ENCODE measurements around the gene BYSL. TPM values are rescaled to one million over a fixed set of nuclear protein-coding genes. Genes with fewer than 3 reads are reported as not detected.

BYSL gene
- total and polyA plus RNA-seq, 4 donors: 8.4 to 24.7 (median 16.7) TPM

DNA sequence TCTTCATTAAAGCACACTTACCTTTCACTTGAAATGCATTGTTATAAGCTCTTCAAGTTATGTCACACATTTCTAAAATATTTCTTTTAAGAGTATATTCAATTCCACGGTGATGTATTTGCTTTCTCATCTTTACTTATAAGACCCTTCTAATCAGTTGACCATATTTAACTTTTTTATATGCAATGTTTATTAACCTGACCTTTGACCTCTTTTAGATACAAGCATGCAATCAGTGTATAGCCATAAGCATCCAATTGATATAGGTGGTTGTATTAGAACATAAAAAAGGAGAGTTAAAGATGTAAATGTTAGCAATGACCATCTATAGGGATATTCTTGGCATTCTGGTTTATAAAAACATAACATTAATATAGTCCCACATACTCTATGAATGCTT, 35.4 kb upstream of the BYSL start:
- Histone ChIP-seq H3K27me3 (ENCODE audit: control insufficient read depth, insufficient read depth, low read length) (no peaks in the 10 kb centered on the region), H3K27ac (ENCODE audit: low read depth, low read length) (no peak overlapping the region), H3K4me1 (ENCODE audit: control insufficient read depth, insufficient read depth, low read length) (no peaks in the 10 kb centered on the region), H3K36me3 (ENCODE audit: control insufficient read depth, insufficient read depth, low read length) (no peaks in the 10 kb centered on the region), H3K4me3 (ENCODE audit: low read depth, low read length) (no peak overlapping the region), H3K9me3 (ENCODE audit: control insufficient read depth, insufficient read depth, low read length) (no peaks in the 10 kb centered on the region)
- DNase-seq (ENCODE audit: low read depth in 4 of 6, low spot score in 6 of 6): no peak
- no CpG with 5 or more reads among the region's 1 CpG for WGBS (ENCODE audit: insufficient coverage)

DNA sequence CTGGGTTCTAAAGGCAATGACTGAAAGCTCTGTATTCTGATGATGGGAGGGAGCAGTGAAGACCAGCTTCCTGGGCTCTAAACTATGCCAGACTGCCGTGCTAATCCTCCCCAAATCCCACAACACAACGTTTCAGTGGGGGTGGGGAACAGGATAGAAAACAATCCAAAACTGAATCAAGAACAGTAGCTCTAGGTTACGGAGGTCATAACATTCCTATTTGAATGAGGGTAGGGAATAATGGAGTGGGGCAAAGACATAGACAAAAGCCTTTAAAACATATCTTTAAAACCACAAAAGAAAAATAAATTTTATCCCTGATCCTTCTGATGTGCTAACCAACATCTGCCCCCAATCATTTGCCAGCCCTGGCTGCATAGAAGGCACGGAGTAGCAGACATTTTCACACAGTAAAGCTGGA, 34.0 kb upstream of the BYSL start:
- DNase-seq (ENCODE audit: low read depth in 4 of 6, low spot score in 6 of 6): peak in 2 of 6 donors; percentile 9 to 11
- Histone ChIP-seq H3K36me3 (ENCODE audit: control insufficient read depth, insufficient read depth, low read length) (no peaks in the 10 kb centered on the region), H3K27ac (ENCODE audit: low read depth, low read length) (no peak overlapping the region), H3K4me1 (ENCODE audit: control insufficient read depth, insufficient read depth, low read length) (no peaks in the 10 kb centered on the region), H3K27me3 (ENCODE audit: control insufficient read depth, insufficient read depth, low read length) (no peaks in the 10 kb centered on the region), H3K9me3 (ENCODE audit: control insufficient read depth, insufficient read depth, low read length) (no peaks in the 10 kb centered on the region), H3K4me3 (ENCODE audit: low read depth, low read length) (no peak overlapping the region)
- no CpG with 5 or more reads among the region's 4 CpGs for WGBS (ENCODE audit: insufficient coverage)

DNA sequence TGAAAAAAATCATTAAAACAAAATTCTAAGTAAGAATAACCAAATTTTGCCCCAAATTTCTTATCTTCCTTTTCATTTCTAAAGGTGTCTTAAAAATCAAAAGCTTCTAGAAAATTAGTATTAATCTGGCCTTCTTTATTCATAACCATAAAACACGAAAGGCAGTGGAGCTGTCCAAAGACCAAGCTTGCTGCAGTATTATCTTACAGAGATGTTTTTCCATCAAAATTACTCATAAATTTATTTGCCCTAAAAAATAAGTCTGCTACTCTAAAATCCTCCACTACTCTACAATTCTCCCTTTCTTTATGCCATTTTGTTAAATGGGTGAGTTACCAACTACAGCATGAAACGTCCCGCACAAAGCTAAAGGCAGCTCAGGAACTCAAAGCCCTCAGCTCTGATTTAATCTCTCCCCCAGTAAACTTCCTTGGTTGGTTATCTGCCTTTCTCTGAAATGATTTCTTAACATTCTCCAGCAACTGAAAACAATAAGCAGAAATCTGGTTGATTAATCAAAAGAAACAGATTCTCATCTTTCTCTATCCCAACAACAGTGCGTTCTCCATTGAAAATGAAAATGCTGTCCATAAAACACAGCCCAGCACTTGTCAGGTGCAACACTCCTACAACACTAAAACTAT, 28.3 kb upstream of the BYSL start:
- WGBS (ENCODE audit: insufficient coverage): 27% methylated on average over 4 of the region's 4 CpGs
- no peaks in the 10 kb centered on the region for H3K27me3 ChIP-seq (ENCODE audit: control insufficient read depth, insufficient read depth, low read length)
- H3K36me3 ChIP-seq (ENCODE audit: control insufficient read depth, insufficient read depth, low read length): no peaks in the 10 kb centered on the region
- H3K4me1 ChIP-seq (ENCODE audit: control insufficient read depth, insufficient read depth, low read length): peaks cover 9% of the 10 kb centered on the region
- H3K9me3 ChIP-seq (ENCODE audit: control insufficient read depth, insufficient read depth, low read length): no peaks in the 10 kb centered on the region
- H3K27ac ChIP-seq (ENCODE audit: low read depth, low read length): no peak overlapping the region
- peak in 1 of 6 donors; percentile 14 for DNase-seq (ENCODE audit: low read depth in 4 of 6, low spot score in 6 of 6)
- H3K4me3 ChIP-seq (ENCODE audit: low read depth, low read length): peak overlapping the region; percentile 86

DNA sequence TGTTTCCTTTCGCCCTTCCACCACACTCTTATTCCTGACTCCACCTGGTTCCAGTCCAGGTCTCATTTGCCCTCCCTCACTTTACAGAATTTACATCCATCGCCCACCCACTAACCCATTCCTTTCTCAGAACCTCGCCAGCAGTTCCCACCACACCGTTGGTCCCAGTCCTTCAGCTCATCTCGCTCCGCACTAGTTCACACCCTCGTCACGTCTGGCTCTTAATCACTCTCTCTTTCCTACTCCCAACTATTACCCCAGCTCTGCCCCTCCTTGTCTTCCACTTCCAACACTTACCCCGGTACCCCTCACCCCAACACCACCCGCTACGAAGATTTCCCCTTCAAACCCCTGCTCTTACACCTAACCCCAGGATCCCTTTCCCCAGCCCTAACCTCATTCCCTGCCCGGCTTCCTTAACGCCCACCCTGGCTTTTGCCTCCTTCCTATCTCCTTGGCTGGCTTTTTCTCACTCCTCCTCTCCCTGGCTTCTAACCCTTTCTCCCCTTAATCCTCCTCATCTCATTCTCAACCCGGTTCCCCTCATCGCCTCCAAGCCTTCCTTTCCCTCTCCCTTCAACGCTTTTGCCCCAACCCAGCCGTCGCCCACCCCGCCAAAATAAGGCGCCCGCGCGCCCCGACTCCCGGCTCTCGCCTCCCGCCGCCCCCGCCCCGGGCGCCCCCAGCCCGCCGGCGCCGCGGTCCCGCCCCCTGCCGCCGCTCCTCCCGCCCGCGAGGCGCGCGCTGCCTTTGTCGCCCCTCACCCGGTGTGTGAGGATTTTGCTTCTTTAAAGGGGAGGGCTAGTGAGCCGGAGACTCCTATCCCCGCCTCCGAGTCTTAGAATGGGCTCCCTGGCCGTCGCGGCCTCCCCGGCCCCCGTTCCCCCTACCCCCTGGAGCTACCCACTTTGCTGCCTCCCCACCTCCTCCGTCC, 26.7 kb upstream of the BYSL start:
- under 1% methylated on average over 37 of the region's 56 CpGs for WGBS (ENCODE audit: insufficient coverage)
- Histone ChIP-seq H3K9me3 (ENCODE audit: control insufficient read depth, insufficient read depth, low read length) (no peaks in the 10 kb centered on the region), H3K4me3 (ENCODE audit: low read depth, low read length) (peak overlapping the region; percentile 86), H3K4me1 (ENCODE audit: control insufficient read depth, insufficient read depth, low read length) (peaks cover 9% of the 10 kb centered on the region), H3K27ac (ENCODE audit: low read depth, low read length) (peak overlapping the region; percentile 95), H3K27me3 (ENCODE audit: control insufficient read depth, insufficient read depth, low read length) (no peaks in the 10 kb centered on the region), H3K36me3 (ENCODE audit: control insufficient read depth, insufficient read depth, low read length) (no peaks in the 10 kb centered on the region)
- peak in 5 of 6 donors; percentile 5 to 73 (median 35) for DNase-seq (ENCODE audit: low read depth in 4 of 6, low spot score in 6 of 6)

DNA sequence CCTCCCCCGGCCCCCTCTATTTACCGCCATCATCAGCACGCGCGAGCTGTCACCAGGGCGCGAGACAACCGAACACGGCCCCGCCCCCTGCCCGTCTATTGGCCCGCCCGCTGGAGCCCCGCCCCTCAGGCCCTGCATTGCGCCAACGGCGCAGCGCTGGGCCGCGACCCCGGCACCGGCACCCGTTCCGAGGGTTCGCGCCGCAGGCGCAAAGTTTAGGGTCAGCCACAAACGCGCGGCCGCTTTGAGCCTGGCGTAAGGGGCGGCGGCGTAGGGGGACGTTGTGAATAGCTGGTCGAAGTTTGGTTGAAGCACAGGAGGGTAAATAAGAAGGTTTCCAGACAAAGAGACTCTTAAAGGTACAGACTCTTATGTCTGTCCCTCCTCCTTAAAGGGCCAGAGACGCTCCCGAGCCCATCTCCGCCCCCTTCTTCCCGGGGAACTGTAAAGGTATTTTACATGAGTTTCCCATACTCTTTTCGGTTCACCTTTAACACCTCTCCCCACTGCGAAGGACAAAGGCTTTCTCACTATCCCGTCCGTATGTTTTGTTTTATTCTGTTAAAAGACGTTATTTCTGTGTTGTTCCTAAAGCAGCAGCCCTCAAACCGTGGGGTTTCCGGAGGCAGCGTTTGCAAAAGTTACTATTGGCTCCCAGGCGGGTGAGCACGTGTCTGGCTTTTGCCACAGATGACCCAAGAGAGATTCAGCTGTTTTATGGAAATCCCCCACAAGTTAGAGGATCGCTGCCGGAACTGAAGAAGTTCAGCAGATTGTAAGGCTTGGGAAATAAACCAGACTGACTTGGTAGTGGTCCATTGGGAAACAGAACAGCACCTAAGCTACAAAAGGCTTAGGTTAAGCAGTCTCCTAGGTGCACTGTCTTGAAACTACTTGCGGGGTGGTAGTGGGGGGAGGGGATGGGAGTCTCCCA, 25.7 kb upstream of the BYSL start, which contains the start of gene USP49:
Gene USP49 (minus strand): TSS at position 76 of the 934 bp plus-strand sequence. CDS start 88,392 bp downstream, outside the sequence.
- WGBS (ENCODE audit: insufficient coverage): under 1% methylated on average over 39 of the region's 55 CpGs
- Histone ChIP-seq H3K9me3 (ENCODE audit: control insufficient read depth, insufficient read depth, low read length) (no peaks in the 10 kb centered on the region), H3K4me3 (ENCODE audit: low read depth, low read length) (peak within 1 kb of the TSS; percentile 86), H3K27ac (ENCODE audit: low read depth, low read length) (peak within 1 kb of the TSS; percentile 95), H3K36me3 (ENCODE audit: control insufficient read depth, insufficient read depth, low read length) (no peaks in the 10 kb centered on the region), H3K4me1 (ENCODE audit: control insufficient read depth, insufficient read depth, low read length) (peaks cover 9% of the 10 kb centered on the region), H3K27me3 (ENCODE audit: control insufficient read depth, insufficient read depth, low read length) (no peaks in the 10 kb centered on the region)
- DNase-seq (ENCODE audit: low read depth in 4 of 6, low spot score in 6 of 6): peak; percentile 86 to 98 (median 90)

DNA sequence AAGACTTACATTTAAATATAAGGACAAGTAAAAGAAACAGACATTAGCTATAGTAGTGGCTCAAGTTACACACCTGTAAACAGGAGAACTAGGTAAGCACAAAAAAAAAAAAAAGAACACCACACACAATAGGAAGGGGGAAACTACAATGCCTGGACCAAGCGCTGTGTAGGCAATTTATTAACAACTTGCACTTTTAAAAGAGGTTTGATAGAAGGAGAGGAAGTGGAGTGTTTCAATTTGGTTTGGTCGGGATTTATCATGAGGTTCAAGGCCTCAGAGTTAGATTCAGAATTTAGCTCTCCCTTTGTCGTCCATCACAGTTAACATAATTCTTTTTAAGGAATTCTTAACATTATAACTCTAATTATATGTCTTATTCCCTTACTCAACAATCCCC, 25.0 kb upstream of the BYSL start:
- Histone ChIP-seq H3K4me3 (ENCODE audit: low read depth, low read length) (peak overlapping the region; percentile 86), H3K36me3 (ENCODE audit: control insufficient read depth, insufficient read depth, low read length) (no peaks in the 10 kb centered on the region), H3K4me1 (ENCODE audit: control insufficient read depth, insufficient read depth, low read length) (peaks cover 9% of the 10 kb centered on the region), H3K27me3 (ENCODE audit: control insufficient read depth, insufficient read depth, low read length) (no peaks in the 10 kb centered on the region), H3K27ac (ENCODE audit: low read depth, low read length) (no peak overlapping the region), H3K9me3 (ENCODE audit: control insufficient read depth, insufficient read depth, low read length) (no peaks in the 10 kb centered on the region)
- DNase-seq (ENCODE audit: low read depth in 4 of 6, low spot score in 6 of 6): no peak
- no CpG with 5 or more reads among the region's 3 CpGs for WGBS (ENCODE audit: insufficient coverage)

DNA sequence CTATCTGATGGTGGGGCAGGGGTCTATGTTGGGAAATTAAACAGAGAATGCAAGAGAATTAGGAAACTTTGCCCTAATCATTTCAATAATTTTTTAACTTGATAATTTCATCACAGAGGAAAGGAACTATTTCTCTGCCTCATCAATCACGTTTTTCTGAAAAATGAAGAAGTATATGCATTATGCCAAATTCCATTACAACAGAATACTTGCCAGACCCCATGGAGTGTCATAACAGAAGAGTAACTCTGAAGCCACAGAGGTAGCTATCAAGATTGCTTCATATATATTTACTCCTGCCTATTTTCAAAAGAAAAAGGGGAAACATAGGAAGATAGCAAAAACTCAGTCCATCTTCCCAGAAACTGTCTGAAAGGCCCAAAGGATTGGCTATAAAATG, 20.4 kb upstream of the BYSL start:
- Histone ChIP-seq H3K4me3 (ENCODE audit: low read depth, low read length) (no peak overlapping the region), H3K4me1 (ENCODE audit: control insufficient read depth, insufficient read depth, low read length) (peaks cover 1% of the 10 kb centered on the region), H3K36me3 (ENCODE audit: control insufficient read depth, insufficient read depth, low read length) (peaks cover 11% of the 10 kb centered on the region), H3K9me3 (ENCODE audit: control insufficient read depth, insufficient read depth, low read length) (no peaks in the 10 kb centered on the region), H3K27ac (ENCODE audit: low read depth, low read length) (no peak overlapping the region), H3K27me3 (ENCODE audit: control insufficient read depth, insufficient read depth, low read length) (no peaks in the 10 kb centered on the region)
- no CpG with 5 or more reads among the region's 1 CpG for WGBS (ENCODE audit: insufficient coverage)
- DNase-seq (ENCODE audit: low read depth in 4 of 6, low spot score in 6 of 6): no peak

DNA sequence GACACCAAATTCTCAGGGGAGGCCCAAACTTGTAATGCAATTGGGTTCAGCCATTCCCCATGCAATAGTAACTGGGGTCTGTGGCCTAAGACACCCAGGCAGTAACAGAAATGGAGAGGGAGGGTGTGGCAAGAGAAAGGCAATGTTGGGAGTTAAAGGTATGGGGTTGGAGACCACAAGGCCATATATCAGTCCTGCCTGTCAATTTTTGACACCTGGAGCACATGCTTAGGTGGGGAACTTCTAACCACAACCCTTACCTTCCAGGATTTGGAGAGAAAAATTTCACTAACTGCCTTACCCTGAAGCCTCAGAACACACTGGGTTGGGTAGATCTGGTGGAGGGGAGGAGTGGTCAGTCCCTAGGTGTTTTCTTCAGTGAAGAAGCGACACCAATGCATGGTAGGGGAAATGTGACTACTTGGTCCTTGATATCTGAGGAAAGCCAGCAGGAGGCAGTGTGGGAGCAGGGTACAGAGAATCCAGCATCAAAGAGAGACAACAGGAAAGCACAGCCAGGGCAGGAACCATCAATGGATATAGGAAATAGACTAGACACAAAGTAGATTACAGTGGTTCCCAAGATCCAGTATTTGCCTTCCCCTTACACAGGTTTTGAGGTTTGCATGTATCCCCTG, 19.3 kb upstream of the BYSL start:
- H3K9me3 ChIP-seq (ENCODE audit: control insufficient read depth, insufficient read depth, low read length): no peaks in the 10 kb centered on the region
- no peak overlapping the region for H3K4me3 ChIP-seq (ENCODE audit: low read depth, low read length)
- WGBS (ENCODE audit: insufficient coverage): 100% methylated on average over 1 of the region's 1 CpG
- no peaks in the 10 kb centered on the region for H3K27me3 ChIP-seq (ENCODE audit: control insufficient read depth, insufficient read depth, low read length)
- DNase-seq (ENCODE audit: low read depth in 4 of 6, low spot score in 6 of 6): no peak
- H3K4me1 ChIP-seq (ENCODE audit: control insufficient read depth, insufficient read depth, low read length): no peaks in the 10 kb centered on the region
- no peak overlapping the region for H3K27ac ChIP-seq (ENCODE audit: low read depth, low read length)
- peaks cover 16% of the 10 kb centered on the region for H3K36me3 ChIP-seq (ENCODE audit: control insufficient read depth, insufficient read depth, low read length)

DNA sequence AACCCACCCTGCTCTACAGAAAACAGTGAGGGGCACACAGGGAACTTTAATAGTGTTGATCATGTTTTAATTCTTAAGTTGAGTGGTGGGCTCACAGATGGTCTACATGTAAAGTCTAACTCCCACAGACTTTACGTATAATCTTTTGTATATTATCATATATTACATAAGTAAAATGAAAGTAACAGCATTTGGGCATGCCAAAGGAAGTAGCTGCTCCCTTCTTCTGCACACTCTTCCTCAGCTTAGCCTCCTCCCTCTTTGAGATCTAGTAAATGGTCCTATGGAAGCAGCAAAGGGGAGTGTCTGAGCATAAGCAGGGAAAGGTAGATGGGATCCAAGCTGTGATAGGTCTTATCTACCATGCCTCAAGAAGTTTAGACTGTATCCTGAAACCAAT, 11.6 kb upstream of the BYSL start:
- no peaks in the 10 kb centered on the region for H3K9me3 ChIP-seq (ENCODE audit: control insufficient read depth, insufficient read depth, low read length)
- H3K4me3 ChIP-seq (ENCODE audit: low read depth, low read length): no peak overlapping the region
- WGBS (ENCODE audit: insufficient coverage): no CpG with 5 or more reads among the region's 1 CpG
- peaks cover 45% of the 10 kb centered on the region for H3K36me3 ChIP-seq (ENCODE audit: control insufficient read depth, insufficient read depth, low read length)
- no peak for DNase-seq (ENCODE audit: low read depth in 4 of 6, low spot score in 6 of 6)
- no peaks in the 10 kb centered on the region for H3K4me1 ChIP-seq (ENCODE audit: control insufficient read depth, insufficient read depth, low read length)
- no peaks in the 10 kb centered on the region for H3K27me3 ChIP-seq (ENCODE audit: control insufficient read depth, insufficient read depth, low read length)
- no peak overlapping the region for H3K27ac ChIP-seq (ENCODE audit: low read depth, low read length)
